Measurements from ENCODE around the gene BPTF. TPM values are rescaled to one million over a fixed set of nuclear protein-coding genes. Genes with fewer than 3 reads are reported as not detected.
"Not testable (repeated sequence)": the region's sequence is repeated elsewhere in the genome, so short reads cannot be mapped to it uniquely, and the experiment has no call there.

The BPTF gene
- total RNA-seq, 5 donors from 2014 or later (not counting 1 experiment from before 2014, with no cell fraction given) = 155 to 173 (median 168) TPM

GRCh38 chr17:67800495-67800928 lies 24.8 kb upstream of the BPTF start:
- Mint-ChIP-seq H3K4me1 (peaks cover 0 to 6% (median 0%) of the 10 kb centered on the region in 3 donors), H3K27ac (peak overlapping the region in 1 of 2 donors; percentile 43), H3K27me3 (peaks cover 0 to 3% of the 10 kb centered on the region in 2 donors), H3K36me3 (no peaks in the 10 kb centered on the region), H3K9me3 (no peaks in the 10 kb centered on the region), H3K4me3 (no peak overlapping the region)
- H3K4me1 ChIP-seq (ENCODE audit: control insufficient read depth in 1 of 2, extremely low read depth in 1 of 2, insufficient read depth in 2 of 2, low read length in 2 of 2) = no peaks in the 10 kb centered on the region
- H3K27me3 ChIP-seq (replicated peaks in 1 of 2; ENCODE audit: control insufficient read depth in 2 of 2, extremely low read depth in 1 of 2, insufficient read depth in 2 of 2, low read length in 1 of 2) = peaks cover 0 to 12% of the 10 kb centered on the region in 2 experiments
- H3K9me3 ChIP-seq = no peaks in the 10 kb centered on the region
- POLR2A ChIA-PET = no interaction called here
- DNase-seq (peak in 28 of 35 experiments; percentile 4 to 55 (median 20)), ATAC-seq (replicated peaks in 1 of 4) (peak in 3 of 4 experiments; percentile 31 to 56 (median 40))
- CTCF ChIA-PET = interaction anchor here in 1 of 2 donors (0.6 kb wide), 1 partner anchor 130 kb away, joined by 8 read pairs; no protein-coding TSS in a partner anchor
- no peak overlapping the region for H3K4me3 ChIP-seq (ENCODE audit: control insufficient read depth in 1 of 2, extremely low read depth in 1 of 2, low read length in 1 of 2)
- no peak overlapping the region for H3K27ac ChIP-seq (ENCODE audit: low read length)
- no peaks in the 10 kb centered on the region for H3K36me3 ChIP-seq (ENCODE audit: control insufficient read depth in 2 of 2, extremely low read depth in 1 of 2, insufficient read depth in 1 of 2, low read length in 1 of 2)
- WGBS (ENCODE audit: insufficient coverage) = 45% methylated on average over 3 of the region's 7 CpGs

GRCh38 chr17:67801626-67802175 lies 23.6 kb upstream of the BPTF start:
- Mint-ChIP-seq H3K36me3 (no peaks in the 10 kb centered on the region), H3K9me3 (no peaks in the 10 kb centered on the region), H3K27ac (no peak overlapping the region), H3K27me3 (peaks cover 0 to 3% of the 10 kb centered on the region in 2 donors), H3K4me3 (no peak overlapping the region), H3K4me1 (peaks cover 0 to 6% (median 0%) of the 10 kb centered on the region in 3 donors)
- DNase-seq = no peak
- POLR2A ChIA-PET = no interaction called here
- WGBS (ENCODE audit: insufficient coverage) = 95% methylated on average over 4 of the region's 11 CpGs
- no peak for ATAC-seq (replicated peaks in 1 of 4)
- Histone ChIP-seq H3K9me3 (no peaks in the 10 kb centered on the region), H3K27me3 (replicated peaks in 1 of 2; ENCODE audit: control insufficient read depth in 2 of 2, extremely low read depth in 1 of 2, insufficient read depth in 2 of 2, low read length in 1 of 2) (peaks cover 0 to 12% of the 10 kb centered on the region in 2 experiments), H3K36me3 (ENCODE audit: control insufficient read depth in 2 of 2, extremely low read depth in 1 of 2, insufficient read depth in 1 of 2, low read length in 1 of 2) (no peaks in the 10 kb centered on the region), H3K27ac (ENCODE audit: low read length) (no peak overlapping the region), H3K4me3 (ENCODE audit: control insufficient read depth in 1 of 2, extremely low read depth in 1 of 2, low read length in 1 of 2) (no peak overlapping the region), H3K4me1 (ENCODE audit: control insufficient read depth in 1 of 2, extremely low read depth in 1 of 2, insufficient read depth in 2 of 2, low read length in 2 of 2) (no peaks in the 10 kb centered on the region)
- CTCF ChIA-PET = no interaction called here

GRCh38 chr17:67810464-67810863 lies 14.8 kb upstream of the BPTF start:
- no peaks in the 10 kb centered on the region for H3K9me3 ChIP-seq
- no peak overlapping the region for H3K27ac Mint-ChIP-seq
- 67% methylated on average over 1 of the region's 1 CpG for WGBS (ENCODE audit: insufficient coverage)
- POLR2A ChIA-PET = interaction anchor here in 1 of 2 donors (0.6 kb wide), 1 partner anchor 45 kb away, joined by 5 read pairs; no protein-coding TSS in a partner anchor
- no peaks in the 10 kb centered on the region for H3K9me3 Mint-ChIP-seq
- ATAC-seq (replicated peaks in 1 of 4) = no peak
- no peak overlapping the region for H3K27ac ChIP-seq (ENCODE audit: low read length)
- peaks cover 3 to 6% of the 10 kb centered on the region in 2 donors for H3K27me3 Mint-ChIP-seq
- no peak overlapping the region for H3K4me3 Mint-ChIP-seq
- H3K36me3 ChIP-seq (ENCODE audit: control insufficient read depth in 2 of 2, extremely low read depth in 1 of 2, insufficient read depth in 1 of 2, low read length in 1 of 2) = no peaks in the 10 kb centered on the region
- H3K4me3 ChIP-seq (ENCODE audit: control insufficient read depth in 1 of 2, extremely low read depth in 1 of 2, low read length in 1 of 2) = no peak overlapping the region
- H3K4me1 ChIP-seq (ENCODE audit: control insufficient read depth in 1 of 2, extremely low read depth in 1 of 2, insufficient read depth in 2 of 2, low read length in 2 of 2) = no peaks in the 10 kb centered on the region
- H3K27me3 ChIP-seq (replicated peaks in 1 of 2; ENCODE audit: control insufficient read depth in 2 of 2, extremely low read depth in 1 of 2, insufficient read depth in 2 of 2, low read length in 1 of 2) = peaks cover 0 to 6% of the 10 kb centered on the region in 2 experiments
- no peaks in the 10 kb centered on the region for H3K36me3 Mint-ChIP-seq
- H3K4me1 Mint-ChIP-seq = no peaks in the 10 kb centered on the region
- no peak for DNase-seq
- CTCF ChIA-PET = no interaction called here

GRCh38 chr17:67812380-67812779 lies 12.9 kb upstream of the BPTF start:
- POLR2A ChIA-PET = interaction anchor here in 1 of 2 donors (0.6 kb wide), 1 partner anchor 150 kb away, joined by 3 read pairs; no protein-coding TSS in a partner anchor
- H3K36me3 ChIP-seq (ENCODE audit: control insufficient read depth in 2 of 2, extremely low read depth in 1 of 2, insufficient read depth in 1 of 2, low read length in 1 of 2); H3K9me3 ChIP-seq; H3K36me3 Mint-ChIP-seq; DNase-seq; H3K9me3 Mint-ChIP-seq; H3K4me1 ChIP-seq (ENCODE audit: control insufficient read depth in 1 of 2, extremely low read depth in 1 of 2, insufficient read depth in 2 of 2, low read length in 2 of 2); H3K4me3 ChIP-seq (ENCODE audit: control insufficient read depth in 1 of 2, extremely low read depth in 1 of 2, low read length in 1 of 2); H3K27me3 ChIP-seq (replicated peaks in 1 of 2; ENCODE audit: control insufficient read depth in 2 of 2, extremely low read depth in 1 of 2, insufficient read depth in 2 of 2, low read length in 1 of 2); H3K27ac Mint-ChIP-seq; H3K4me1 Mint-ChIP-seq; H3K4me3 Mint-ChIP-seq; CTCF ChIA-PET; ATAC-seq (replicated peaks in 1 of 4); H3K27ac ChIP-seq (ENCODE audit: low read length): not testable (repeated sequence)
- peaks cover 10 to 14% of the 10 kb centered on the region in 2 donors for H3K27me3 Mint-ChIP-seq
- 84% methylated on average over 4 of the region's 6 CpGs for WGBS (ENCODE audit: insufficient coverage)

- no peak overlapping the region for H3K4me3 ChIP-seq (ENCODE audit: control insufficient read depth in 1 of 2, extremely low read depth in 1 of 2, low read length in 1 of 2)
- CTCF ChIA-PET = no interaction called here
- ATAC-seq (replicated peaks in 1 of 4) (no peak), DNase-seq (no peak)
- H3K9me3 Mint-ChIP-seq = no peaks in the 10 kb centered on the region
- no peaks in the 10 kb centered on the region for H3K36me3 Mint-ChIP-seq
- no peak overlapping the region for H3K27ac ChIP-seq (ENCODE audit: low read length)
- peaks cover 0 to 16% of the 10 kb centered on the region in 2 experiments for H3K27me3 ChIP-seq (replicated peaks in 1 of 2; ENCODE audit: control insufficient read depth in 2 of 2, extremely low read depth in 1 of 2, insufficient read depth in 2 of 2, low read length in 1 of 2)
- no peaks in the 10 kb centered on the region for H3K9me3 ChIP-seq
- POLR2A ChIA-PET = no interaction called here
- no peaks in the 10 kb centered on the region for H3K4me1 ChIP-seq (ENCODE audit: control insufficient read depth in 1 of 2, extremely low read depth in 1 of 2, insufficient read depth in 2 of 2, low read length in 2 of 2)
- no peak overlapping the region for H3K4me3 Mint-ChIP-seq
- no peaks in the 10 kb centered on the region for H3K36me3 ChIP-seq (ENCODE audit: control insufficient read depth in 2 of 2, extremely low read depth in 1 of 2, insufficient read depth in 1 of 2, low read length in 1 of 2)
- no peak overlapping the region for H3K27ac Mint-ChIP-seq
- WGBS (ENCODE audit: insufficient coverage) = 88% methylated on average over 4 of the region's 5 CpGs
- H3K27me3 Mint-ChIP-seq = peaks cover 10 to 14% of the 10 kb centered on the region in 2 donors
- no peaks in the 10 kb centered on the region for H3K4me1 Mint-ChIP-seq
Observed at GRCh38 chr17:67813803-67814180, 11.5 kb upstream of the BPTF start.

GRCh38 chr17:67818110-67819002 lies 6.9 kb upstream of the BPTF start:
- Histone ChIP-seq H3K4me1 (ENCODE audit: control insufficient read depth in 1 of 2, extremely low read depth in 1 of 2, insufficient read depth in 2 of 2, low read length in 2 of 2) (no peaks in the 10 kb centered on the region), H3K27ac (ENCODE audit: low read length) (no peak overlapping the region), H3K27me3 (replicated peaks in 1 of 2; ENCODE audit: control insufficient read depth in 2 of 2, extremely low read depth in 1 of 2, insufficient read depth in 2 of 2, low read length in 1 of 2) (peaks cover 0 to 22% of the 10 kb centered on the region in 2 experiments), H3K4me3 (ENCODE audit: control insufficient read depth in 1 of 2, extremely low read depth in 1 of 2, low read length in 1 of 2) (no peak overlapping the region), H3K9me3 (no peaks in the 10 kb centered on the region), H3K36me3 (ENCODE audit: control insufficient read depth in 2 of 2, extremely low read depth in 1 of 2, insufficient read depth in 1 of 2, low read length in 1 of 2) (no peaks in the 10 kb centered on the region)
- Mint-ChIP-seq H3K27me3 (peaks cover 10 to 14% of the 10 kb centered on the region in 2 donors), H3K27ac (no peak overlapping the region), H3K4me1 (no peaks in the 10 kb centered on the region), H3K4me3 (no peak overlapping the region), H3K36me3 (no peaks in the 10 kb centered on the region), H3K9me3 (no peaks in the 10 kb centered on the region)
- WGBS (ENCODE audit: insufficient coverage) = 91% methylated on average over 4 of the region's 7 CpGs
- CTCF ChIA-PET = interaction anchor here (0.7 kb wide), 3 partner anchors 11 to 442 kb away, joined by 4 to 6 read pairs (median 6); no protein-coding TSS in a partner anchor
- DNase-seq (peak in 1 of 35 experiments; percentile 5), ATAC-seq (replicated peaks in 1 of 4) (no peak)
- POLR2A ChIA-PET = interaction anchor here (0.7 kb wide), 2 partner anchors 299 to 444 kb away, joined by 4 to 12 read pairs; no protein-coding TSS in a partner anchor
